HG02763 (cell line): ENCODE data around the gene RIPOR3.
"Not testable (repeated sequence)": the region's sequence is repeated elsewhere in the genome, so short reads cannot be mapped to it uniquely, and the experiment has no call there.

Experiments used
- ATAC-seq: cut with Tn5 transposase; IDR thresholded peaks from one replicate; pipeline ENCODE4 v1.9.1; 2021; ENCODE audit warnings: mild to moderate bottlenecking, moderate library complexity; ENCODE audit not compliant: unreplicated experiment

The RIPOR3 gene

DNA sequence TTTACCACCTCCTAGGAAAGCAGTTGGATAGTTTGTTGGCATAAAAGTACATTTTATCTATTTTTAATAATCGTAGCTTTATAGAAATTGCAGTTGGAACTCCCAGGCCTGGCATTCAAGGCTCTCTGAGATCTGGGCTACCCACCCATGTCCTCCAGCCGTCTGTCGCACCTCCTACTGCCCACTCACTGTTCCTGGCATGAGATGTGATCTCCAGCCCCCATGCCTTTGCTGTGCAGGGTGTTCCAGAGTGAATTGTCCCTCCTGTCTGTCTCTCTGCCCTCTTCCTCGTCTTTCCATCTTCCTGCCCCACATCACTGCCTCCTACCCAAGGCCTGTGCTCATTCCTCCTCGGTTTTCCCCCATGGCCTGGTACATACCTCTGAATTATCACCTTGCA is 130.5 kb downstream of the RIPOR3 start:
- ATAC-seq = no peak

GRCh38 chr20:50559856-50560638 is 131.3 kb downstream of the RIPOR3 start:
- ATAC-seq = no peak

DNA sequence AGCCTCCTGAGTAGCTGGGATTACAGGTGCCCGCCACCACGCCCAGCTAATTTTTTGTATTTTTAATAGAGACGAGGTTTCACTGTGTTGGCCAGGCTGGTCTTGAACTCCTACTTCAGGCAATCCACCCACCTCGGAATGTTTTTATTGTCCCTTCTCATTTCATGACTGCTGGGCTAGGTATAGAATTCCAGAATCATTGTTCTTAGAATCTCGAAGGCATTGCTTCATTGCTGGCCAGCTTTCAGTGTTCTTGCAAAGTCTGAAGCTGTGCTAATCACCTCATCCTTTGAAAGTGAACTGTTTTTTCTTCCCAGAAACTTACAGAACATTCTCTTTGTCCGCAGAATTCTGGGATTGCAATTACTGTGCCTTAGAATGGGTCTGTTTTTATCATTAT is 132.2 kb downstream of the RIPOR3 start:
- ATAC-seq = no peak

DNA sequence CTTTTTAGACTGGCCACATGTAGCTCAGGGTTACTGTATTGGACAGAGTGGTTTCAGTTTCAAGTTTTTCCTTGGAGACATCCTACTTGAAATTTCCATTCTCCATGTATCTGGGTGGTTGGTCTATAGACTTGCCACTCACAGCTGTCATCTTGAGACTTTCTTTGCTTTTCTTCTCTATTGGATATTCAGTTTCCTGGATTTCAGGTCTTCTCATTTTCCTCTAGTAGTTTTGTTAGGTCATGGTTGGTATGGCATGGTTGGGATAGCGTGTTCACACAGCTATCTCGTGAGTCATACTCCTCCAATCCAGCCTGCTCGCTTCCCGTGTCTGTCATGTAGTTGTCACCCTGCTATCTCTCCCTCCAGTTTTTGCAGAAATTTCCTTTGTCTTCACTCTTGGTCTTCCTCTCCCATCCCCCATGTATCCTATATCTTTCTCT is 132.8 kb downstream of the RIPOR3 start:
- ATAC-seq = no peak

DNA sequence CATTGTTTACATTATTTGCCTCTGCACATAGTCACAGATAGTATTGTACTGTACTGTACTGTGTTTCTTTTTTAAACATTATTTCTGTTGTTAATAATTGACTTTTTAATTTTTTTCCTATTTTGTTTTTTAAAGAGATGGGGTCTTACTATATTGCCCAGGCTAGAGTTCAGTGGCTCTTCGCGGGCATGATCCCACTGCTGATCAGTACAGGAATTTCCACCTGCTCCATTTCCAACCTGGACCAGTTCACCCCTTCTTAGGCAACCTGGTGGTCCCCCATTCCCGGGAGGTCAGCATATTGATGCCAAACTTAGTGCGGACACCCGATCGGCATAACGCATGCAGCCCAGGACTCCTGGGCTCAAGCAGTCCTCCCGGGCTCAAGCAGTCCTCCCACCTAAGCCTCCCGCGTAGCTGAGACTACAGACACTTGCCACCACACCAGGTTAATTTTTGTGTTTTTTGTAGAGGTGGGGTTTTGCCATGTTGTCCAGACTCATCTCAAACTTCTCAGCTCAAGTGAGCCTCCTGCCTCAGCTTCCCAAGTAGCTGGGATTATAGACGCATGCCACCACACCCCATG is 133.7 kb downstream of the RIPOR3 start:
- ATAC-seq = no peak

GRCh38 chr20:50555662-50556061 is 135.7 kb downstream of the RIPOR3 start:
- ATAC-seq = no peak

DNA sequence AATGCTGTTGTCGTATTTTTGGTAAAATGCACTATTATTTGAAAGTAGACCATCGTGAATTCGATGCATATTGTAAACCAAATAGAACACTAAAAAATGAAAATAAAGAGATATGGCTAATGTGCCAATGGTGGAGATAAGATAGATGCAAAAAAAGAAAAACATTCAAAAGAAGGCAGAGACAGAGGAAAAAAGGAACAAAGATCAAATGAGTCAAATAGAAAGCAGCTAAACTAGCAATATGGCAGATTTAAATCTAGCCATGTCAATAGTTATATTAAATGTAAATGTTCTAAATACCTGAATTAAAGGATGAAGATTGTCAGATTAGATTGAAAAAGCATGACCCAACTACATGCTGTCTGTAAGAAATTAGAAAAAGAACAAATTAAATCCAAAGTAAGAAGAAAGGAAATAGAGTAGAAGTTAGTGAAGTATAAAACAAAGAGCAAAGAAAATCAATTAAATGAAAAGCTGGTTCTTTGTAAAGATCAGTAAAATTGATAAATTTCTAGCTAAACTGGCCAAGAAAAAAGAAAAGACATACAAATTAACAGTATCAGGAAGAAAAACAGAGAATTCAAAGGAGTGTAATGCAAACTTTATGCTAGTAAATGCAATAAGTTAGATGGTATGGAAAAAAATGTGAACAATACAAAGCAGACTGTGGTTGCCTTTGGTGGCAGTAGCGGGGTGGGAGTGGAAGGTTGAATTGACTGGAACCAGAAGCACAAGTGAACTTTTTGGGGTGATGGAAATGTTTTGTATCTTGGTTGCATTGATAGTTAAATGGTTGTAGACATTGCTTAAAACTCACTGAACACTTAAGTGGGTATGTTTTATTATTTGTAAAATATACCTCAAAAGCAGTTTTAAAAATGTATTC is 136.4 kb downstream of the RIPOR3 start:
- ATAC-seq = no peak

GRCh38 chr20:50552979-50553378 is 138.4 kb downstream of the RIPOR3 start:
- no peak for ATAC-seq

DNA sequence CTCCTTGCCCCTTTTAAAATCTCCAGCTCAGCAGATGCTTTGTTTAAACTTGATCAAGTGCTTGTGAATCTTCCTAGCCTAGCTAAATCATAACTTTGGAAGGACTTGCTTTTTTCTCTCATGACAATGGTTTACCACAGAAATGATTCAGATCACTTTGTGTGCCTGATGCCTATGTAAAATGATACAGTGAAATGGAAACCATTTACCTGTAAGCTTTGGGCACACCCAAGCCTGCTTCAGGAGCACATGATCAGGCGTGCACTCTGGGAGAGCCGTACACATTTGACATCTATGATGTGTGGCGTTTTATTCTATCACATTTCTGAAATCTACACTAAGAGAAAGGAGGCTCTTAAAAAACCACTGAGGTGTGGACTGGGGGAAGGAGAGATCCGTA is 140.1 kb downstream of the RIPOR3 start:
- ATAC-seq = no peak

GRCh38 chr20:50550531-50550930 is 140.8 kb downstream of the RIPOR3 start:
- no peak for ATAC-seq

DNA sequence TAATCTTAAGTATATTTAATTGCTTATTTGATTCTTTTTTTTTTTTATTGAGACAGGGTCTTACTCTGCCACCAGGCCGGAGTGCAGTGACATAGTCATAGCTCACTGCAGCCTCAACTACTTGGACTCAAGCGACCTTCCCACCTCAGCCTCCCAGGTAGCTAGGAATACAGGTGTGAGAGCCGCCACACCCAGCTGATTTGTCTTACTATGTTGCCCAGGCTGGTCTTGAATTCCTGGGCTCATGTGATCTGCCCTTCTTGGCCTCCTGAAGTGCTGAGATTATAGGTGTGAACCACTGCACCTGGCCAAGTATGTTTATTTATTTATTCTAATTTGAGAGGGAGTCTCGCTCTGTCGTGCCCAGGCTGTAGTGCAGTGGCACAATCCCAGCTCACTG is 142.9 kb downstream of the RIPOR3 start:
- no peak for ATAC-seq

DNA sequence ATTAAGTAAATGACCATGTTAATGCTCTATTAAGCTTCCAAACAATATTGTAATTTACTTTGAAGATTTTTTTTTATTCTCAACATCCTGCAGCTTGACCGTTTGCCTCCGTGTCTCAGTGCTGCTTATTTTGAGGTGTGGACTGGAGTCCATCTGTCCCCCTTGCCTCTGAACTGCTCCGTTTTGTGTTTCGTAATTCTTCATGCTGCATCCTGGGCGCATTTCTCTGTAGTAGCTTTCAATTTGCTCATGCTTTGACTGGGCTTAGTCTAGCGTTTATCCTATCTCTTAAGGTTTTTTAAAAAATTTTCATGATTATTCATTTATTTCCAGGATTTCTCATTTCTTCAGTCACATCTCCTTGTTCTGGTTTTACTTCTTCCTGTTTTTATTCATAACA is 143.4 kb downstream of the RIPOR3 start:
- ATAC-seq = no peak

DNA sequence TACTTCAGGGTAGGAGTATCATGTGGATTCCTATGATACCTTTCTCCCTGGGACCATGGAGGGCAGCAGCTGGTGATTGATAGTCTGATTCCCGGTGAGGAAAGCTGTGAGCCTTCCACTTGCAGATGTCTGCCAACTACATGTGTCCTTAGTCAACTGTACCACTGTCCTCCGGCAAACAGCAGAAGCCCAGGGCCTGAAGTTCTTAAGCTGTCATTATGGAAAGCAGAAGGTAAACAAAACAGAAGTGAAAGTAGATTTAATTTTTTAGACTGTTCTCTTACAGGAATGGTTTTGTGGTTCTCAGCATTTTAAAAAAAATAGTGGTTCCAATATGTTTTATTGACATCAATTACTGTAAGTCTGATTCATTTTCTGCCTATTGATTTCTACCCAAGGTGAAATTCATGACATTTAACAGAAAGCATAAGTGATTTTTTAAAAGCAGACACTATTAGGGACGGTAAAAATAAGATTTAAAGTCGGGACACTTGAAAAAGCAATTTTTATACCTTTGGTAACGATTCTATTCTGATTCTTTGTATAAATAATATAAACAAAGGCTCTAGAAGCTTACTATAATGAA is 144.5 kb downstream of the RIPOR3 start:
- no peak for ATAC-seq

- ATAC-seq = no peak
Observed at GRCh38 chr20:50545126-50545525, 146.2 kb downstream of the RIPOR3 start.

DNA sequence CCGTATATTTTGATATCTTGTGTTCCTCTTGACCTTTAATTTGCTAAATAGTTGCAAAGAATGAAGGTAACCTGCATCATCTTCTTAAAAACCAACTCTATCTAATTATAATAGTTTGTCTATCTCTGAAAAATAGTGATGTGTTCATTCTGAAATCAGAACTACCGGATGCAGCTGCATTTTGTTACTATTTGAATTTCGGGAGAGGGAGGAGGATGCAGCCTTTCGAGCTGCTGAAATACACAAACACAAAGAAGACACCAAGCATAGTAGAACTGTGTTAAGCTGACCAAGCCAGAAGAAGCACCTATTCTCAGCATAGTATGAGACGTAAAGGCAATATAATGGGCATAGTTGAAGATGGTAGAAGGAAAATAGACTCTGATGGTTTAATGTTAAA is 148.0 kb downstream of the RIPOR3 start:
- ATAC-seq = no peak

- ATAC-seq = peak; percentile 43
Observed at GRCh38 chr20:50541606-50542041, 149.7 kb downstream of the RIPOR3 start.

DNA sequence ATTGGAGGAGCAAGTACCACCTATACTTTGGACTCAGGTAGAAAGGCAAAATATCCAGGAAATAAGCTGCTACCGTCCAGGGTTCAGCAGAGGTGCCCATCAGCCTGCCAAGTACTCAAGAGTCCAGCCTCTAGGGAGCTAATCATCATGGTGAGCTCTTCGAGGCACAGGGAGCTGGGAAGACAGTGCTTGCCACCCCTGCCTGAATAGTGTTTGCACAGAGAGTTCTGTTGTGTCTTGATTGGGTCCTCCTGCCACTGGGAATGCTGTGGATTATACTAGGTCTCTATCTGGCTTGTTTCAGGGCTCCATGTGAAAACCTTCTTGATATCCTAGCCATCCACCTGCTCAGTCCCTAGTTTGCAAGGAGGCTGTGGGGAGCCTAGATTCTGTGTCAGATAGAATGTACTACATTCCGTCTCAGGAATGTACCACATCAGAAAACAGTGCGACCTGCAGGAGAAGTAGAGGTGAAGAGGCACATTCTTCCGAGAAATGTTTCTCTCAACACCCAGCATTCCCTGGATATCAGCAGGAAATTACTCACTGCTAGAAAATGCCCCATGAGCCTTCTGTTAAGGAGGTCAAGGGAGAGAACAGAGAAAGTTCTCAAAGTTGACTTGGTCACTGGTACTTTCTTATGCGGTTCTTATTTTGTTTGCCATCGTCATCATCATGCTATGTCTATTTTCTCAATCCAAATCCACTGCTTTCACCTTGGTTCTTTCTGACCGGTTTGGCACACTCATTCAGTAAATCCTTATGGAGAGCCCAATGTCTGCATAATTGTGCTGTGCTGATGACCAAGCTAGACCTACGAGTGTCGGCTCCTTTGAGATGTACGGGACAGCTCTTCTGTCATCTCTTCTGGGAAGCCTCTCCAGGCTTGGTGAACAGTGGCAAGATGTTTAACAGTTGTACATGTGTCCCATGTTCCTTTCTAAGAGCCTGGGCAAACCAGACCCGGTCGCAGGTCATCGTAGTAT is 150.4 kb downstream of the RIPOR3 start:
- no peak for ATAC-seq

DNA sequence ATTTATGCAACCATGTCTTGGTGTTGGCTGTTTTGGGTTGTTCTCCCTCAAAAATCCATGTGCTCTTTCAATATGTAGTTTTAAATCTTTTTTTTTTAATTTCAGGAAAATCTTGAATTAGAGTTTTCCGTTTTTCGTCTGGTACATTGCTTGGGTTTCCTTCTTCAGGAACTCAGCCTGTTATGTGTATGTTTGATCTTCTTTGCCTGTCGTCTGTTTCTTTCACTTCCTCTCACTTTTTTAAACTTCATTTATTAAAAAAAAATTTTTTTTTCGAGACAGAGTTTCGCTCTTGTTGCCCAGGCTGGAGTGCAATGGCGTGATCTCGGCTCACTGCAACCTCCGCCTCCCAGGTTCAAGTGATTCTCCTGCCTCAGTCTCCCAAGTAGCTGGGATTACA is 151.5 kb downstream of the RIPOR3 start:
- not testable (repeated sequence) for ATAC-seq

GRCh38 chr20:50538276-50538675 is 153.1 kb downstream of the RIPOR3 start:
- ATAC-seq = no peak
